ENCODE measurements around the gene PXDN.

PXDN gene

DNA sequence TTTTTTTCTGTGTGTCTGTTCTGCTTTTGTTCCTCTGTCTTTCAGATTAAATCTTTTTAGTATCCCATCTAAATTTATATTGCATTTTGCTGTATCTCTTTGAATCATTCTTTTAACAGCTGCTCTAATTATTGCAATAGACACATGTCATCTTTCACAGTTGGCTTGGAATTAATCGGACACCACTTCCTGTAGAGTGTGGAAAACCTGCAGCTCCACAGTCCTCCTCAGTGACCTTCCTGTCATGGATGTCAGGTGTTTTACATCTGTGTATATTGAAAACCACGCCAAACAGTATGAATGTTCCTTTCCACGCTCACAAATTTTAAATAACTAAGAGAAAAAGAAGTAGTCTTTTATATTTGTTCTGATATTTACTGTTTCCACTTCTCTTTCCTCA is 135.3 kb downstream of the PXDN start:
- DNase-seq (ENCODE audit: low read depth): no peak

DNA sequence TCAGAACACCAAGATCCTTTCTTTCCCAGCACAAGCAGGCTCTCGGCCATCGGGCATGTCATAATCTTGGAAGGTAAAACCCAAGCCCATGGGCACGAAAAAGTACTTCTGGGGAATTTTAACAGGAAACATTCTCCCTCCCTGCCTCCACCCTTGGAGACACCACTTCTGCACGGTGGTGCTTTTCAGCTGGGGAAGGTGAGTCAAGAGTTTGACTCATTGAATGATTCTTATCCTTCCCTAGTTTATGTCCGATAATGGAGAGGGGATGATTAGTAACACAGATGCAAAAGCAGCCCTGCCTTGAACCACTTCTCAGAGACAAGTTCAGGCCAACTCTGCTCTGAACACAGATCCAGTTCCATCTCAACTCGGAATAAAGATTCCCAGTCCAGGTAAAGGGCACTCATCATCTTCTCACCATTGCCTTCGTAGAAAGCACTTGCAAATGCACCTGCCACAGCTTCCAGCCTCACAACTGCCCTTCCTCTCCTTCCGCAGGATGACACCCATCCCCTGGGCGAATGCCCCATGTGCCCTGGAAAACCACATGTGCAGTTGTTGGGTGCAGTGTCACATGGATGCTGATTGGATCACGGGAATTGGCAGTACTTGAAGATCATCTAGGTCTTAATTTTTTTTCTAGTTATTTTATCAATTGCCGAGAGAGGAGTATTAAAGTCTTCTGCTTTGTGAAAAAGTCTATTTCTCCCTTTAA is 136.2 kb downstream of the PXDN start:
- no peak for DNase-seq (ENCODE audit: low read depth)

DNA sequence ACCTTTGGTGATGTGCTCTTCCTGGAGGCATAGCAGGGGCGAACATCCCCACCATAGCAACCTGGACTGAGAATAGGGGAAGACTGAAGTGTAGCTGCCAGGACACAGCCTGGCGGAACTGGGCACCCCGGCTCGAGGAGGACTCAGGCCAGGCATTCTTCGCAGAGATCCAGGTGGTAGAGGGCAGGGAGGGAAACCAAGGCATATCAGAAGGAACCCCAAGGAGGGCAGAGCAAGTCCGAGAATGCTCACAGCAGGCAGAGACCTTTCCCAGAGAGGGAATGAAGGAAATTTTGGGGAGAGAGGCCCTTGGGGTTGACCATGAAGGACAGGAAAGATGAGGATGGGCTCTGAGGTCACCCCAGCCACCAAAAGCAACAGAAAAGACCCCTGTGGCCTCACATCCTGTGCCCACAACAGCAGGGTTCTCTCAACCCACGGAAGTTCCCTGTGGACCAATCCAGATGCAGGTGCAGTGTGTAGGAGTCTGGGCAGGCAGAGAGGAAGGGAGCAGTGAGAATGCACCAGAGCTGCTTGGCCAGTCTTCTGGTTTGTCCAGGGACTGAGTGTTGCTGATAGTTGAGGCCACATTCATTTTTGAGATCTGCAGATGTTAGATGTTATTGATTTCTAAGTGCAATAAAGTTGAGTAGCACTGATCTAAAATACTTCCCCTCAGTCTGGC is 136.9 kb downstream of the PXDN start:
- DNase-seq (ENCODE audit: low read depth): no peak

DNA sequence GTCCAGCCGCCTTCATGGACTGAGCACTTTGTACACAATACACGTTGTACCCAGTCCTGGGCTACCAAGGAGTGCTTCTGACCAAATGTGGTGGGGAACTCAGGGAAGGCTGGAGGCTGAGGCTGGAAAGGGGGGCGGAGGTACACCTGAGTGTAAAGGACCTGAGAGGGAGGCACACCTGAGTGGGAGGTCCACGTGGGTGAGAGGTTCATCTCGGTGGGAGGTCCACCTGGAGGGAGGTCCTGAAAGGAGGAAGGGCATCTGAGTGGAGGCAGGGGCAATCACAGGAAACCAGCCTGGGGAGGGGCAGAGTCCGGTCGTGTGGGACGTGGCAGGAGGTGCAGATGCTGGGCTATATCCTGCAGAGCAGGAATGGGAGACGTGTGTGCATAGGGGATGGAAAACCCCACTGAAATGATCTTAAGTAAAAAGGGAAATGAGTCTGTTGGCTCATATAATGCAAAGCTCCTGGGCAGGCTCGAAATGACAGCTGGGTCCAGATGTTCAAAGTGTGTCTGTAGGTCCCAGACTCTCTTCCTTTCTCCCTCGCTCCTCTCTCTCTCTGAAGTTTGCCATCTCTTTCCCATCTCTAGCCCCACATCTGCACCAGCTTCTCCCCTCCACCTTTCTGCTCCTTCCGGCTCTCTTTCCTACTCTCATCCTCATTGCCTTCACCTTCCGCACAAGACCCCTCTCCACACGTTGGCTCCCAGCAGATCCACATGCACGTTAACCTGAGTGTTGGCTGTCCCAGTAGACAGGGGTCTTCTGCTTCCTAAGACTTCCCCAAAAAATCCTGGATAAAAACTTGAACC is 137.7 kb downstream of the PXDN start:
- DNase-seq (ENCODE audit: low read depth): no peak

DNA sequence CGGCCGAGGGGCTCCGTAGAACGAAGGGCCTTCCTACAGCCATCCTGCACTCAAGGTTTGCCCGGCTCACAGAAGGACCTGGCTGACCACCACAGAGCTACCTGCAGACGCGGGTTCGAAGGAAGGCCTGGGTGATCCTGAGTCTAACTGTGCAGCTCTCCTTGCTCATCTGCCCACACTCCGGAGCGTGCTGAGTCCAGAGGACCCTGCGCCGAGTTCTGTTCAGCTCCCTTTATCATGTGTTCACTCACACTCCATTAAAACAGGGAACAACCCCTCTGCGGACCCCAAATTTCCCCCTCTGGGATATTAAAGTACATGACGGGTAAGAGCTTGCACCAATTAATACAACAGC is 138.3 kb downstream of the PXDN start:
- no peak for DNase-seq (ENCODE audit: low read depth)

DNA sequence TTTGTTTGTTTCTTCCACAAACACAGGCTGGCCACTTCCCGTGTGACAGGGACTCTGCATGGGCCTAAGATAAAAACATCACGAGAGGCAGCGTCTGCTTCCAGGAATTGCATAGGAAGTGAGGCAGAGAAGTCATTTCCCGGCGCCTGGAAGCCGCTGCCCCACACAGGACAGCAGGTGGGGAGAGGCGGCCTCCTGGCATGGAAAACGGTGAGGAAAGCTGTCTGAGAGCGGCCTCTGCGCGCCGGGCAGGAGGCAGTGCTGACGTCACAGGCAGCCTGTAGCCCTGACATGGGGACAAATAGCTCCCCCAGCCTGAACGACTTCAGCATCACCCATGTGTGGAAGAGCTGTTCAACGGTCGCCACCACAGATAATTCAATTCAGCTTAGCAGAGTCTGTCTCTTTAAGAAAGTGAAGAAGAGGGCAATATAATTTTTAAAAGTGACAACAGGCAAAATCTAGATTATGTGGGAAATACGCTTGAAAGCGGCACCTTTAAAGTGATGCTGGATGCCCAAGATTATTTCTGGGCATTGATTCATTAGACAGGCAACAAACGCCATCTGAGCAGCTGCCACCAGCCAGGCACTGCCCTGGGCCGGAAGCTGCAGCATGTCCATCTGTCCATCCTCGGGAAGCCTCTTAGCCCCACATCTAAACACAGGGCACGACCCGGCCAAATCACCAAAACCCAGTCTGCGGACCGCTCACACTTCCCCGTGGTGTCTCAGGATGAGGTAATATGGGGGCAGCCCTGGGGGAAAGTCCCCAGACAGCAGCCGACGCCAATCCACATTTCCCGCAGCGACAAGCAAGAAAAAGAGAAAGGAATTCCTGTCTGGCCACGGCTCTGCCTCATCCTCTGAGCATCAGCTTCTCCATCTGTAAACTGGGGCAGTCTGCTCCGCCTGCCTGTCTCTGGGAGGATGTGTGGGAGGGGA is 138.9 kb downstream of the PXDN start:
- DNase-seq (ENCODE audit: low read depth): no peak

DNA sequence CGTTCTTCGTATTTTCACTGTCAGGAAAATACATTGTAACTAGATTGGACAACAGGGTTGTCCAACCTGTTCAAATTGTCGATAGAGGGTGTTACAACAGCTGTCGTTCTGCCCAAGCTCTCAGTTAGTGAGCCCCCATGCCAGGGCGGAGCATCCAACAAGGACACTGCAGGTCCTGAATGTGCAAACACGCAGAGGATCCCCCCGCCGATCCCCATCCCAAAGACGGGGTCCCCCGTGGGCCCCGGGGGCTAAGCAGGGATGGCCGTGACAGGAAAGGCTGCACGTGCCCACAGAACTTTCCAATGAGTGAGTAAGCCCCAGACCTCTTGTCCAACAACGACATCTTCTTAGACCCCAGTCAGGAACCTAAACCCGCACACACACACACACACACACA is 140.8 kb downstream of the PXDN start:
- no peak for DNase-seq (ENCODE audit: low read depth)

DNA sequence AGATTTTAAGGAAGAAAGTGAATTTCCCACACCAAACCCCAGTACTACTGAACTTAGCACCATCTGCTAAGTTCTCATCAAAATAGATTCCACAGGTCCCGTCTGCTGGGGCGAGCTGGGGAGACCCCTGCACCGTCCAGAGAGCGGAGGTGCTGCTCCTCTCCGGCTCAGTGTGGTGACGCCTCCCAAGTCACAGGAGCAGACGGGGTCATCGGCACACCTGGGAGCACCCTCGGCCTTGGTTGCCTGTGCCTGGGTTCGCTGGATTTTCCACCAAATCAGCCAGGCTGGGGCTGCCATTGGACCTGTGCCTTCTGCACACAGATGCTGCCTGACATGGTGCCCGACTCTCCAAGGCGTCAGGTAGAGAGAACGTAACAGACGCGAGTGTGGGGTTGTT is 141.3 kb downstream of the PXDN start:
- no peak for DNase-seq (ENCODE audit: low read depth)

DNA sequence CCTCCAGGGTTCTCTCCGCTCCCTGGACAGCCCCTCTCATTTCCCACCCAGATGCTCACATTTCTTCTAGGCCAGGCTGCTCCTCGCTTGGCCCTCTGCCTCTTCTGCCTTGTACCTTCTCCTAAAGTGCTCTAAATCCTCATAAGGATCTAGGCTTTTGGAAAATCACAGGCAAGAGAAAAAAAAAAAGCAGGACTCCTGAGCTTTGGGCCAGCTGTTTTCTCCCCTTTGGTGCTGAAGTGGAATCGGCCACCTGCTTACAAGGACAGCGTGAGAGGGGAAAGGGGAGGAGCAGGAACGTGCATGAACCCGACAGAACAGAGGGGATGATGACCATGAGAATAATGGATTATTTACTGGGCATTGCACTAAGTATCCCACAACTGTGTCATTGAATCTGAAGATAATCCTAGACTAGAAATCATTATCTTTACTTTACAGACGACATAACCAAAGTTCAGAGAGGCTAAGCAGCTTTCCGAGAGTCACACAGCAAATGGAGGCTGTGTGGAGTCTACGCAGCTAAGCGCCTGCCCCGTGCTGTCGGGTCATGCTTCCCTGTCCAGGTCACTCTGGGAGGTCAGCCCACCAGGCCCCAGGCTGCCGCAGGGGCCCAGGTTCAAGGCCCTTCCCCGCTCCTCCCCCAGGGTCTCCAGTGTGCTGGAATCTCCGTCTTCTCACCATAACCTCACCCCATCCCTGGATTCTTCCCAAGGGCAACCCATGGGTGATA is 141.9 kb downstream of the PXDN start:
- DNase-seq (ENCODE audit: low read depth): no peak

DNA sequence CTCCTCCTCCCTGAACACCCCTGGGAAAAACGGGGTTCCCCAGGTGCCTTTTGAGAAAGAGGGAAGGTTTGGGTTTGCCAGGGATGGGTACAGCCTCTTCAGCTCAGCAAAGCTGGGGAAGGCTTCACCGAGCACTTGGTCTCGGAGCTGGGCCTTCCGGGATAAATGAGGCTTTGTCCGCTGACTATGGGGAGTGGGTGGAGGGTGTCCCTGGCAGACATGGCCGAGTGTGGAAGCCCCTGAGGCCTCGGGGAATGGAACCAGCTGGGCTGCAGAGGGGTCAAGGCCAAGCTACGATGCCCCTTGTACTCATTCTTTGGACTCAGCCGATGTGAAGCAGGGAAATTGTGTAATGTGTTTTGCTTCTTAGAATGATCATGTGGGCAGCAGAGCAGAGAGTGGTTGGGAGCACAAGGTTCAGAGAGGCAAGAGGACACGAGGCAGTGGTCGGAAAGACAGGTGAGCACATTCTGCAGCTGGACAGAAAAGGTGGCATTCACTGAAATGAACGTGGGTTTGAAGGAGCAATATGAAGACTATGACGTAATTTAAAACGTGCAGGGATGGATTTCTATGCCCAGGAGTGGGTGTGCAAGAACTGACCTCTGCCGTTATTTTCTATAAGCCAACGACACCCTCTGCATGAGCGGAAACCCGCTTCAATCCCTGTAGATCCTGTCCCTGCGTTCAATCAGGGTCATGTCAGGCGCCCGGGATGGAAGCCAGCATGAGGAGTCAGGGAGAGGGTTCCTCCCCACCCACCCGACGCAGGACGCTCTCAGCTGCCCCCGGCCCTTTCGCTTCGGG is 142.6 kb downstream of the PXDN start:
- DNase-seq (ENCODE audit: low read depth): no peak

DNA sequence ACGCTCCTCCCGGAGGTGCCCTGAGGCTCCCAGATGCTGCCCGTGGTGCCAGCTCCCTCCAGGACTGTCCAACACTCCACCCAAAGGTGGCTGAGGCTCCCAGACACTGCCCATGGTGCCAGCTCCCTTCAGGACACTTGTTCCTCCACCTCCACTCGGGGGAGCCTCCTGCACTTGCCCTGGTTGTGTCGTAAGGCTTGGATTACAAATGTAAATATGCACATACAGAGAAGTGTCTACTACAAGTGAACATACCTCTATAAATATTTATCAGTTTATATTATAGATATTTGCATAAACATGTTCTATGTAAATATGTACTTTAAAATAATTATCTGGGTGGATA is 143.3 kb downstream of the PXDN start:
- no peak for DNase-seq (ENCODE audit: low read depth)

DNA sequence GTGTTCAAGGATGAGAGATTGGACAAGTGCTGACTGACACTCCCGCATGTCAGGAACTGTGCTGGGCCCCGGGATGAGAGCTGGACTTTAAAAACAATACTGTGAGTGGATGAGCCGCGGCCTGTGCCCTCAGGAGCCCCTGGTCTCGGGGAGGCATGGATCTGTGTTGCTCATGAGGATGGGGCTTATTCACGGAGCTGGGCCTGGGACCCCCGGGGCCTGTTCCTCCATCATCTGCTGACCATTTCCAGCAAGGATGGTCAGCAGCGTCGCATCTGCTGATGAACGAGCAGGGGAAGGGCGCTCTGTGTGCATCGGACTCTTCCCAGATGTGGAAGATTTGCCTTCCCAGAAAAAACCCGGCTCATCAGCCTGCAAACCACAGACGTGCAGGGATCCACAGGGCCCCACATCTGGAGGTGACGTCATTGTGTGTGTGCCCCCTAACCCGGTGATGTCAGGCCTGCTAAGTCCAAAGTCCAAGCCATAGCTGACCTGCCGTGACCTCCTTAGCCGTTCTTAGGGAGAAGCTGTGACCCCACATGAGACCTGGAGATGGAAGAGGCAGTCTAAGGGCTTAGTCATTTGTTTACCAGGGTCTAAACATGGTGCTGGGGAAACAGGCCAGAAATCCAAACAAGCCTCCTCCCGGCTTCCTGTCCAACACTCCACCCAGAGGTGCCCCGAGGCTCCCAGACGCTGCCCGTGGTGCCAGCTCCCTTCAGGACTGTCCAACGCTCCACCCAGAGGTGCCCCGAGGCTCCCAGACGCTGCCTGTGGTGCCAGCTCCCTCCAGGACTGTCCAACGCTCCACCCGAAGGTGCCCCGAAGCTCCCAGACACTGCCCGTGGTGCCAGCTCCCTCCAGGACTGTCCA is 143.9 kb downstream of the PXDN start:
- no peak for DNase-seq (ENCODE audit: low read depth)

DNA sequence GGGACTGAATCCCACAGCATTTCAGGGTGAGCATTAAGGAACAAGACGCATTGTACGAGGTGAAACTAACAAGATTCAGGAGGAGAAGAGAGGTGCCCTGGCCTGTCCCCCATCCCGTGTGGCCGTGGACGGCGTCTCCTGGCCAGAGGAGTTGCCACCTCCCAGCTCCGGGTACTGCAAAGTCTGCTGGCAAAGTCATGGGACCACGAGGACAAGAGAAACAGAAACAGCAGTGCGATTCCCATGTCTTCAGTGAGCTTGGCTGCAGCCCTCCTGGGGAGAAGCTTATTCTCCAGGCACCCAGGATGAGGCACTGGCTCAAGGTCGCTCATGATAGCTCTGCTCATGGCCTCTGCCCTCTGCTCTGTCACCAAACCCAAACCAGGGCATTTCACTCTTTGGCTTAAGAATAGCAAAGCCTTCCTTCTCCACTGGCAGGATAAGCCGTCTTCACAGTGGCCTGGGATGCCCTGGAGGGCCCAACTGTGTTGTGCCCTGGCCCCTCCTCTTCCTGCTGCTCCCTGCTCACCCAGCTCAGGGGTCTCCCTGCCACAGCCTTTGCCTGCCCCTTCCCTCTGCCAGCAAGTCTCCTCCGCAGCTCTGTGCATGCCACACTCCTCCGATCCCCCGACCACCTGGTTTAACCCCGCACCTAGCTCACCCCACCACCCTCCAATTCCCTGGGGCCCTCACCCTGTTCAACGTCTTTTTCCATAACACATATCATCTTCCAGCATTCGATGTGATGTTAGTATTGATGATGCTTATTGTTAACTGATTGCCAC is 144.8 kb downstream of the PXDN start:
- no peak for DNase-seq (ENCODE audit: low read depth)

DNA sequence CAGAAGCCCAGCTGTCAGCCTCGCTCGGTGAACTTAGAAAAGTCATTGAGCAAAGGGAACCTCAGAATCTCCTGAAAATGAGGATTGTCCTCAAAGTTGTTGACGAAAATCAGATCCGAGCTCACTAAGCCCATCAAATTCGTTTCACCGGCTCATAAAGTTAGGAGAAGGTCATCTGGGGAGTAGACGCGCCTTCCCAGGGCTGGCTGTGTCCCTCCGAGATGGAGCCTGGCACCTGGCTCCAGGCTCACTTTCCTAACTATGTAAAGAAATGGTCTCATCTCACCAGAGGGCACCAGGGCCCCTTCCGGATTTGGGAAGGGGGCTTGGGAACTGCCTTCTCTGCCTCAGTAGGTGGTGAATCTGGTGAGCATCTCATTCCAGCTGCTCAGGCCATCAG is 145.5 kb downstream of the PXDN start:
- no peak for DNase-seq (ENCODE audit: low read depth)

DNA sequence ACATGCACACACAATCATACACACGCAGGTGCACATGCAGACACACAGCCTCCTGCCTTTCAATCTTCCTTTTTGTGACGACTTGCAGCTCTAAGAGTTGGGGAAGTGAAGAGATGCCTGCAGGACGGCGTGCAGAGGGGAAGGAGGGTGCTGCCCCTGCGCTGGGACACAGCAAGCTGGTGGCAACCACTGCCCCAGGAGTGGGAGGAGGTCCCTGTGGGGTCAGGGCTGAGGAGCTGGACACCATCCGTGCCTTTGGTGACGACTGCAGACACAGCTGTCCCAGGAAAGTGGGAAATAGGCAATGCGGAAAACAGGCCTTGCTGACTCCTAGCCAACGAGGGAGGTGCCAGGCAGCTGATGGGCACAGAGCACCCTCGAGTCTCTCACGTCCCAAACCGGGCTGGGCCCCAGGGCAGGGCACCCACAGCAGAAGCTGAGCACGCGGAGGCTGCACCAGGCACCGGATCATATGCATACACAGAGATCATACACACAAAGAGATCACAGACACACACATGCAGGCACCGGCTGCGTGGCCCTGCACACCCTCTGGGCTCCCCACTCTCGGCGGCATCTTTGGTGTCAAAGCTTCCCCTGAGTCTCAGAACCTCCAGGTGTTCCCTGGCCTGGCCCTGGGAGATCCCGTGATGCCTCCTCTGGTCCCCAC is 146.1 kb downstream of the PXDN start:
- DNase-seq (ENCODE audit: low read depth): no peak

DNA sequence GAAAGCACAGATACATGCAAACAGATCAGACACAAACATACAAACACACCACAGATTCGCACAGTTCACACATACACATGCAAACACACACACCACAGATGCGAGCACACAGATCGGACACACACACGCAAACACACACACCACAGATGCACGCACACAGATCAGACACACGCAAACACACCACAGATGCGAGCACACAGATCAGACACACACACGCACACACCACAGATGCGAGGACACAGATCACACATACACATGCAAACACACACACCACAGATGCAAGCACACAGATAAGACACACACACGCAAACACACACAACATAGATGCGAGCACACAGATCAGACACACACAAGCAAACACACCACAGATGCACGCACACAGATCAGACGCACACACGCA is 149.0 kb downstream of the PXDN start:
- no peak for DNase-seq (ENCODE audit: low read depth)

DNA sequence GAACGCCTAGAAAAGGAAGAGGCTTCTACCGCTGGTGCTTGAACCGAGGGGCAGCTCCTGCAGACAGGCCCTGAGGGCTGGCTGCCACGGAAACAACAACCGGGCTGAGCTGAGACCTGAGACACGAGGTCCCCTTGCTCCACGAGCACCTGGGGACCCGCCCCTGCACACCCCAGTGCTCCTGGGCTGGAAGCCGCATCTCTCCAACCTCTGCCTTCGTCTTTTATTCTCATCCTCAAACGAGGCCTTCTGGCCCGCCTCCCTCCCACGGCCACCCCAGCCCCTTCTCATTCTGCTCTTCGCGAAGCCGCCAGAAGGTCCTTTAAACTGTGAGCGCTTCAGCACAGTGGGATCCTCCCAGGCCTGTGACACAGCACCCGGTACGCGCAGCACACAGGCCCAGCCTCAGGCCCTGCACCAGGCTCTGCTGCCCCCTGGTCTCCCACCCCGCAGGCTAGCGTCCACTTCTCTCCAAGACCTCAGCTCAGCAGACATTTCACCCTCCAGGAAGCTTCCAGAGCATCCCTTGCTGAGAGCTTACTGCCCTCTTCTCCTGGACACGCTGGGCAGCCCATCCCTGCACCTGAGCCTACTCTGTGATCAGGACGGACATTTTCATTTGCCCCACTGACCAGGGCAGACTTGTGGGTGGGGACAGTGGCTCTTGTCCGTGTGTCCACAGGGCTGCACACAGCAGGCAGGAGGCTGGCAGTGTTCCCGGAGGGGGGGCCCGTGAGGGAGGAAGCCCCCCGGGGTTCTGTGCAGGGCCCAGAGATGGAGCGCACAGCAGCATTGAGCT is 149.7 kb downstream of the PXDN start:
- DNase-seq (ENCODE audit: low read depth): no peak

DNA sequence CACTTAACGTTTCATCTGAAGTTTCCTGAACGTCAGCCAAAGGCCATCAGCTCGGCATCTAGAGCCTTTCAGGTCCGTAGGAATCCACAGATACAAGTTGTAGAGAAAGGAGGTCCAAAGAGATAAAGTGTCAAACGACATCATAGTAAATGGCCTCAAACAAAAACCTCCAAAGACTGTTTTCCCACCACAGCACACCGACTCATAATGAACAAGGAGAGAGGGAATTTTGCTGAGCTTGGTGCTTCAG is 150.3 kb downstream of the PXDN start:
- peak; percentile 78 for DNase-seq (ENCODE audit: low read depth)
